ENCODE results near the gene TEX14. TPM values are rescaled to one million over a fixed set of nuclear protein-coding genes. Genes with fewer than 3 reads are reported as not detected.

Gene TEX14
- polyA plus RNA-seq, 1 of the 3 experiments (the other 2 are of a cell fraction) = 0.02 TPM

GRCh38 chr17:58693751-58694150 is 1.9 kb upstream of the TEX14 start:
- no peaks in the 10 kb centered on the region for H3K9me2 ChIP-seq
- H2AFZ ChIP-seq (ENCODE audit: low read depth) = no peak overlapping the region
- 82% methylated on average over 2 of the region's 2 CpGs for WGBS (ENCODE audit: low lambda C conversion rate)
- H3K79me2 ChIP-seq (ENCODE audit: insufficient read depth) = peaks cover 15% of the 10 kb centered on the region; the same call in 1 of the 2 replicates
- peak overlapping the region in 1 of 2 experiments; percentile 68; a peak in 1 of 4 replicates for H3K4me3 ChIP-seq (ENCODE audit: low read depth in 2 of 2, low read length in 1 of 2)
- H3K9ac ChIP-seq = no peak overlapping the region; the same call in 1 of the 2 replicates
- TF ChIP-seq USF2 (IDR thresholded peaks at IDR 0.05; ENCODE audit: borderline replicate concordance, low read depth, low read length) = no peak
- TF ChIP-seq RCOR1 (IDR thresholded peaks at IDR 0.05; ENCODE audit: low read length) = no peak
- TF ChIP-seq TCF12 (IDR thresholded peaks at IDR 0.05) = peak; percentile 9; the same call in 1 of the 2 replicates
- no peak for TF ChIP-seq YY1 (IDR thresholded peaks at IDR 0.05; ENCODE audit: low read depth)
- no peak for TF ChIP-seq GABPA (IDR thresholded peaks at IDR 0.05; ENCODE audit: low read depth)
- no peak for TF ChIP-seq FOXM1 (IDR thresholded peaks at IDR 0.05; ENCODE audit: low read depth)
- no peak for TF ChIP-seq RAD21 (IDR thresholded peaks at IDR 0.05; ENCODE audit: low read length)
- TF ChIP-seq EZH2phosphoT487 (IDR thresholded peaks at IDR 0.05; ENCODE audit: borderline replicate concordance, low read depth) = no peak
- TF ChIP-seq GATA2 (CRISPR knock-in tag; IDR thresholded peaks at IDR 0.05) = 0 out of 2 replicates have a peak, but pooled peaks have one; percentile 23
- TF ChIP-seq ZBTB33 (IDR thresholded peaks at IDR 0.05; ENCODE audit: borderline replicate concordance, low read depth) = no peak
- TF ChIP-seq REST (IDR thresholded peaks at IDR 0.05; ENCODE audit: low read depth, low read length) = no peak
- no peak for TF ChIP-seq MEF2A (IDR thresholded peaks at IDR 0.05; ENCODE audit: borderline replicate concordance, low read depth)
- TF ChIP-seq EP300 (IDR thresholded peaks at IDR 0.05; ENCODE audit: borderline replicate concordance in 1 of 2, low read depth in 1 of 2, low read length in 1 of 2) = no peak
- no peak for TF ChIP-seq RXRA (IDR thresholded peaks at IDR 0.05; ENCODE audit: borderline replicate concordance, low read depth)
- no peak for TF ChIP-seq SMC3 (IDR thresholded peaks at IDR 0.05; ENCODE audit: low read depth, low read length)
- TF ChIP-seq POLR2AphosphoS5 (IDR thresholded peaks at IDR 0.05; ENCODE audit: low read depth, low read length) = no peak
- no peaks in the 10 kb centered on the region for H3K27me3 ChIP-seq (ENCODE audit: insufficient read depth)
- DNase-seq = no peak
- peaks cover 0 to 2% of the 10 kb centered on the region in 2 experiments for H3K36me3 ChIP-seq (replicated peaks in 1 of 2; ENCODE audit: control insufficient read depth in 1 of 2, insufficient read depth in 2 of 2, low read length in 1 of 2)
- H3K4me2 ChIP-seq = peak overlapping the region; percentile 87
- ChIA-PET POLR2A (no interaction called here), CTCF (interaction anchor here (1.5 to 2.3 kb wide), 4 partner anchors 13 to 175 kb away, joined by 4 to 11 read pairs (median 8); no protein-coding TSS in a partner anchor)
- H3K4me1 ChIP-seq (ENCODE audit: control insufficient read depth in 1 of 2, insufficient read depth in 2 of 2, low read depth in 1 of 2, low read length in 1 of 2) = peaks cover 10 to 12% of the 10 kb centered on the region in 2 experiments; a peak in 3 of 4 replicates
- no peak overlapping the region for H3K27ac ChIP-seq (ENCODE audit: low read depth in 2 of 2, low read length in 1 of 2)
- no peaks in the 10 kb centered on the region for H3F3A ChIP-seq (replicated peaks; ENCODE audit: insufficient read depth)
- H4K20me1 ChIP-seq (ENCODE audit: insufficient read depth) = no peaks in the 10 kb centered on the region
- no peaks in the 10 kb centered on the region for H3K9me3 ChIP-seq

Data from SK-N-SH (cell line).